ENCODE data around the gene POM121C. TPM values are rescaled to one million over a fixed set of nuclear protein-coding genes. Genes with fewer than 3 reads are reported as not detected.
A peak's percentile ranks its signal among the peaks of the same experiment; 100 is the strongest.
"Not testable (repeated sequence)": the region's sequence is repeated elsewhere in the genome, so short reads cannot be mapped to it uniquely, and the experiment has no call there.

POM121C gene
- polyA plus RNA-seq (2011; rRNA removed) (11.0 and 22.5 TPM in 2 replicates), polyA plus RNA-seq (2017; fragmentation: RNase III; extraction: RNeasy Plus Mini Kit Qiagen cat#74134 plus additional on column Dnase treatment) (24.4 to 25.8 TPM (median 25.4 TPM) in 3 replicates), polyA minus RNA-seq (2011; rRNA and poly(A)+ RNA removed) (35.9 and 41.1 TPM in 2 replicates)
- 12.8 and 13.6 TPM in 2 replicates for polyA plus RNA-seq (2012; cell fraction: cytosol; rRNA removed)
- 27.1 and 37.3 TPM in 2 replicates for polyA plus RNA-seq (2012; cell fraction: nucleus; rRNA removed)

GRCh38 chr7:75485979-75486643, at the start of gene POM121C:
Gene POM121C (minus strand): TSS chr7:75486299. CDS start chr7:75441496, 44,803 bp downstream.
- CTCF ChIA-PET: not testable (repeated sequence)
- H3K4me2 ChIP-seq: peak within 1 kb of the TSS; percentile 88
- peak within 1 kb of the TSS; percentile 77 to 88 for H3K27ac ChIP-seq

GRCh38 chr7:75534727-75535307, 48.7 kb upstream of the POM121C start:
- POLR2A ChIA-PET: no interaction called here
- ATAC-seq (no peak), FAIRE-seq (no peak), DNase-seq (ENCODE audit: low read depth in 1 of 2, low spot score in 1 of 2) (no peak)
- H3K4me1 ChIP-seq: peaks cover 4% of the 10 kb centered on the region; the same call in 1 of the 3 replicates
- no peak for TF ChIP-seq GATA3 (IDR thresholded peaks at IDR 0.05; ENCODE audit: borderline replicate concordance)
- no peak overlapping the region for H3K4me2 ChIP-seq
- no peak overlapping the region for H3K4me3 ChIP-seq
- CTCF ChIA-PET: no interaction called here
- H3K9me3 ChIP-seq: no peaks in the 10 kb centered on the region
- 67% methylated on average over 8 of the region's 8 CpGs for WGBS (ENCODE audit: missing lambda C conversion rate)
- H3K27ac ChIP-seq: no peak overlapping the region

More at GRCh38 chr7:75485979-75486643, at the start of gene POM121C:
- 8% methylated on average over 17 of the region's 49 CpGs for WGBS (ENCODE audit: missing lambda C conversion rate)
- TF ChIP-seq HOXA7 (CRISPR knock-in tag; IDR thresholded peaks at IDR 0.05) (0 out of 2 replicates have a peak, but pooled peaks have one; percentile 73), POLR2A (IDR thresholded peaks at IDR 0.05; ENCODE audit: low read length) (peak; percentile 71), FOSB (CRISPR knock-in tag; IDR thresholded peaks at IDR 0.05) (0 out of 2 replicates have a peak, but pooled peaks have one; percentile 33), PHF8 (IDR thresholded peaks at IDR 0.05; ENCODE audit: borderline replicate concordance, low read depth) (peak; percentile 59; the same call in 1 of the 2 replicates), MAX (IDR thresholded peaks at IDR 0.05) (peak; percentile 77), JUN (IDR thresholded peaks at IDR 0.05) (peak; percentile 33 to 53; a peak in 4 of 5 replicates)
- peak; percentile 59 to 93 for DNase-seq (ENCODE audit: low read depth in 1 of 2, low spot score in 1 of 2)
- H3K9me3 ChIP-seq, FAIRE-seq, POLR2A ChIA-PET, H3K4me1 ChIP-seq: not testable (repeated sequence)
- peak; percentile 100 for ATAC-seq
- peak within 1 kb of the TSS; percentile 58 for H3K4me3 ChIP-seq

GRCh38 chr7:75533926-75534325, 47.8 kb upstream of the POM121C start:
- Histone ChIP-seq H3K4me3 (no peak overlapping the region), H3K27ac (no peak overlapping the region), H3K4me2 (no peak overlapping the region), H3K9me3 (no peaks in the 10 kb centered on the region), H3K4me1 (peaks cover 4% of the 10 kb centered on the region; the same call in 1 of the 3 replicates)
- no peak for TF ChIP-seq CHD4 (IDR thresholded peaks at IDR 0.05; ENCODE audit: borderline replicate concordance)
- TF ChIP-seq JUN (IDR thresholded peaks at IDR 0.05): no peak
- TF ChIP-seq POLR2AphosphoS2 (conservative IDR thresholded peaks at IDR 0.05; ENCODE audit: low read length): no peak
- no peak for TF ChIP-seq TFCP2L1 (CRISPR knock-in tag; IDR thresholded peaks at IDR 0.05)
- no peak for TF ChIP-seq HDAC2 (IDR thresholded peaks at IDR 0.05)
- TF ChIP-seq ELK1 (IDR thresholded peaks at IDR 0.05; ENCODE audit: low read depth, low read length): no peak
- no peak for TF ChIP-seq BCL3 (IDR thresholded peaks at IDR 0.05)
- no peak for TF ChIP-seq ZNF302 (CRISPR knock-in tag; IDR thresholded peaks at IDR 0.05)
- TF ChIP-seq RCOR1 (IDR thresholded peaks at IDR 0.05; ENCODE audit: low read depth, low read length): no peak
- no peak for TF ChIP-seq ZFP36 (IDR thresholded peaks at IDR 0.05; ENCODE audit: borderline replicate concordance, partially characterized antibody)
- TF ChIP-seq USF2 (IDR thresholded peaks at IDR 0.05): no peak
- no peak for TF ChIP-seq FOSL2 (IDR thresholded peaks at IDR 0.05)
- no peak for TF ChIP-seq FOSL2 (CRISPR knock-in tag; IDR thresholded peaks at IDR 0.05)
- TF ChIP-seq CEBPB (IDR thresholded peaks at IDR 0.05): no peak
- TF ChIP-seq EHF (CRISPR knock-in tag; IDR thresholded peaks at IDR 0.05): no peak
- no peak for TF ChIP-seq EP300 (IDR thresholded peaks at IDR 0.05)
- no peak for TF ChIP-seq NR3C1 (IDR thresholded peaks at IDR 0.05)
- no peak for TF ChIP-seq CHD2 (IDR thresholded peaks at IDR 0.05; ENCODE audit: low read length, partially characterized antibody)
- no peak for TF ChIP-seq GATA3 (IDR thresholded peaks at IDR 0.05; ENCODE audit: borderline replicate concordance)
- no peak for TF ChIP-seq RARB (CRISPR knock-in tag; IDR thresholded peaks at IDR 0.05)
- TF ChIP-seq ATOH8 (CRISPR knock-in tag; IDR thresholded peaks at IDR 0.05; ENCODE audit: low read depth): no peak
- DNase-seq (ENCODE audit: low read depth in 1 of 2, low spot score in 1 of 2) (no peak), ATAC-seq (no peak), FAIRE-seq (no peak)
- CTCF ChIA-PET: no interaction called here
- POLR2A ChIA-PET: no interaction called here
- 93% methylated on average over 6 of the region's 6 CpGs for WGBS (ENCODE audit: missing lambda C conversion rate)
